ENCODE measurements around the gene BMPER.

DNA sequence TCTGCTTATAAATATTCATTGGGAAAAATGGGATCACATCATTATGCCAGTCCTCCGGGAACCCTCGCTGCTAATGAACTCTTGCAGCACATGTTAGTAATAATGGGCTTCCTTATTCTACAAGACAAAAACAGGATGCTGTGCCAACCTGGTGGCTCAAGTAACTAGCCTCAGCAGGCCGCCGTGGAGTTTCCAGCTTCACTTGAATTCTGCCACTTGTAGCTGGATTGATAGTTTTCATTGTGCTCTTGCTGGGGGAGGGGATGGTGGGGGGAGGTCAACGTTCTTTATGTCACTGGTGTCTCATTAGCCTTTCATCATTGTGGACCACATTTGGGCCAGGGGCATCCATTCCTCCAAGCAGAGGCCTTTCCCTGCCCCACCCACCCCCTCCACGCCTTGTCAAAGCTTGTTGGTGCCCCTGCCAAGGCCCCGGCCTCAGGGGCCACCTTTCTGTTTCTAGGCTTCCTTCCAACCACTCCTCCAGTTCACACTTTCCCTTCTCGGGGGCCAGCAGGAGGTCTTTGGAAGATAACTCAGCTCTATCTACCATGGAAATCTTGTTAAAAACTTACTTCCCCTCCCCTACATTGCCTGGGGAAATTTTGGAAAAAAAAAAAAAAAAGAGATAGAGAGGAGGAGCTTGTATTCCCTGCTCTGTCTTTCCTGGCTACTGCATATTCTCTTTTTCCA lies 153.9 kb downstream of the BMPER start:
- TF ChIP-seq, protein P1, sequence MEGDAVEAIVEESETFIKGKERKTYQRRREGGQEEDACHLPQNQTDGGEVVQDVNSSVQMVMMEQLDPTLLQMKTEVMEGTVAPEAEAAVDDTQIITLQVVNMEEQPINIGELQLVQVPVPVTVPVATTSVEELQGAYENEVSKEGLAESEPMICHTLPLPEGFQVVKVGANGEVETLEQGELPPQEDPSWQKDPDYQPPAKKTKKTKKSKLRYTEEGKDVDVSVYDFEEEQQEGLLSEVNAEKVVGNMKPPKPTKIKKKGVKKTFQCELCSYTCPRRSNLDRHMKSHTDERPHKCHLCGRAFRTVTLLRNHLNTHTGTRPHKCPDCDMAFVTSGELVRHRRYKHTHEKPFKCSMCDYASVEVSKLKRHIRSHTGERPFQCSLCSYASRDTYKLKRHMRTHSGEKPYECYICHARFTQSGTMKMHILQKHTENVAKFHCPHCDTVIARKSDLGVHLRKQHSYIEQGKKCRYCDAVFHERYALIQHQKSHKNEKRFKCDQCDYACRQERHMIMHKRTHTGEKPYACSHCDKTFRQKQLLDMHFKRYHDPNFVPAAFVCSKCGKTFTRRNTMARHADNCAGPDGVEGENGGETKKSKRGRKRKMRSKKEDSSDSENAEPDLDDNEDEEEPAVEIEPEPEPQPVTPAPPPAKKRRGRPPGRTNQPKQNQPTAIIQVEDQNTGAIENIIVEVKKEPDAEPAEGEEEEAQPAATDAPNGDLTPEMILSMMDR (conservative IDR thresholded peaks at IDR 0.05) = no peak
- TF ChIP-seq EZH2 (IDR thresholded peaks at IDR 0.05; ENCODE audit: low read depth) = no peak
